OCI-M2 (cell line): Measurements from ENCODE around the gene DAW1.

ENCODE experiments used
- DNase-seq: peaks from one replicate; lab custom pipeline; 2025; ENCODE audit not compliant: unreplicated experiment; lab: John Stamatoyannopoulos, UW

The DAW1 gene

GRCh38 chr2:227861011-227861410 is 10.4 kb upstream of the DAW1 start:
- no peak for DNase-seq

GRCh38 chr2:227862227-227862740 is 9.1 kb upstream of the DAW1 start:
- no peak for DNase-seq

- DNase-seq = no peak
These were observed 8.5 kb upstream of the DAW1 start for GRCh38 chr2:227862741-227863588.

- DNase-seq = no peak
These were observed 7.2 kb upstream of the DAW1 start for GRCh38 chr2:227864161-227864756.

GRCh38 chr2:227865291-227865690 is 6.1 kb upstream of the DAW1 start:
- no peak for DNase-seq

GRCh38 chr2:227867386-227867785 is 4.0 kb upstream of the DAW1 start:
- DNase-seq = no peak

GRCh38 chr2:227870710-227871374 is 589 bp upstream of the DAW1 start:
- DNase-seq = no peak

- no peak for DNase-seq
These were observed 1.2 kb downstream of the DAW1 start for GRCh38 chr2:227872676-227873075.

- no peak for DNase-seq
These were observed 4.9 kb downstream of the DAW1 start for GRCh38 chr2:227876300-227876801.

GRCh38 chr2:227877421-227878310 is 6.2 kb downstream of the DAW1 start:
- no peak for DNase-seq

GRCh38 chr2:227880460-227880859 is 9.0 kb downstream of the DAW1 start:
- no peak for DNase-seq

GRCh38 chr2:227881866-227882517 is 10.6 kb downstream of the DAW1 start:
- DNase-seq = no peak

GRCh38 chr2:227884511-227884947 is 13.1 kb downstream of the DAW1 start:
- no peak for DNase-seq

- no peak for DNase-seq
These were observed 14.7 kb downstream of the DAW1 start for GRCh38 chr2:227886149-227886548.

GRCh38 chr2:227888289-227888688 is 16.9 kb downstream of the DAW1 start:
- no peak for DNase-seq

GRCh38 chr2:227889336-227889735 is 17.9 kb downstream of the DAW1 start:
- DNase-seq = no peak

GRCh38 chr2:227890495-227891079 is 19.2 kb downstream of the DAW1 start:
- DNase-seq = no peak

GRCh38 chr2:227891673-227892072 is 20.2 kb downstream of the DAW1 start:
- DNase-seq = no peak

GRCh38 chr2:227903381-227903780 is 31.9 kb downstream of the DAW1 start:
- DNase-seq = no peak

GRCh38 chr2:227906991-227907390 is 35.6 kb downstream of the DAW1 start:
- DNase-seq = no peak
